ENCODE measurements around the gene PDCD1LG2.
"Not testable (repeated sequence)": the region's sequence is repeated elsewhere in the genome, so short reads cannot be mapped to it uniquely, and the experiment has no call there.

The PDCD1LG2 gene

DNA sequence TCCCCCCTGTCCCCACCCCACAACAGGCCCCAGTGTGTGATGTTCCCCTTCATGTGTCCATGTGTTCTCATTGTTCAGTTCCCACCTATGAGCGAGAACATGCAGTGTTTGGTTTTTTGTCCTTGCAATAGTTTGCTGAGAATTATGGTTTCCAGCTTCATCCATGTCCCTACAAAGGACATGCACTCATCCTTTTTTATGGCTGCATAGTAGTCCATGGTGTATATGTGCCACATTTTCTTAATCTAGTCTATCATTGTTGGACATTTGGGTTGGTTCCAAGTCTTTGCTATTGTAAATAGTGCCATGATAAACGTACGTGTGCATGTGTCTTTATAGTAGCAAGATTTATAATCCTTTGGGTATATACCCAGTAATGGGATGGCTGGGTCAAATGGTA, 15.6 kb upstream of the PDCD1LG2 start:
- not testable (repeated sequence) for DNase-seq

GRCh38 chr9:5499157-5499556, 11.2 kb upstream of the PDCD1LG2 start:
- no peak for DNase-seq

DNA sequence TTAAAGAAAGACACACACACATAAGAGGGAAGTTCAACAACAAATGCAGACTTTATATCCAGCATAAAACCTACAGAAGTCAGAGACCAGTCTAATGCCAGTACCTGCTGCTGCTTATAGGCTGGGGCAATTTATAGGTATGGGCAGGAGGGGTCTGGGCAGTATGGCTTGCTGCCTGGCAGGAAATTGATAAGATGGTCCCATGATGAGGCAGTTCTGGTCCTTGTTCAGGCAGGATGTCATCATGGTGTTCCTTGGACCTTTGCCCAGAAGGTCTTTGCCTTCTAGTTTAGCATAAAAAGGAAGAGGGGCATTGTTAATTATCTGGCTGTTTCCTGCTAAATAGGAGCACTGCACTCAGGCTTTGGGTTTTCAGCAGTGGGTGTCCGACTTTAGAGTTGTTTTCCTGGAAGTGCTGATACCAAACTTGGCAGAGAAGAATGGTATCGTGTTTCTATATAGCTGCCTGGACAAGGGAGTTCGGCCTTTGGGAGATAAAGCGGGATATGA, 10.4 kb upstream of the PDCD1LG2 start:
- no peak for DNase-seq

- DNase-seq, result no peak
These were observed 9.7 kb upstream of the PDCD1LG2 start for GRCh38 chr9:5500441-5501235.

GRCh38 chr9:5502553-5502952, 7.8 kb upstream of the PDCD1LG2 start:
- DNase-seq, result no peak

GRCh38 chr9:5509573-5509972, 758 bp upstream of the PDCD1LG2 start:
- no peak for DNase-seq

GRCh38 chr9:5510989-5511388, 658 bp downstream of the PDCD1LG2 start:
- no peak for DNase-seq

DNA sequence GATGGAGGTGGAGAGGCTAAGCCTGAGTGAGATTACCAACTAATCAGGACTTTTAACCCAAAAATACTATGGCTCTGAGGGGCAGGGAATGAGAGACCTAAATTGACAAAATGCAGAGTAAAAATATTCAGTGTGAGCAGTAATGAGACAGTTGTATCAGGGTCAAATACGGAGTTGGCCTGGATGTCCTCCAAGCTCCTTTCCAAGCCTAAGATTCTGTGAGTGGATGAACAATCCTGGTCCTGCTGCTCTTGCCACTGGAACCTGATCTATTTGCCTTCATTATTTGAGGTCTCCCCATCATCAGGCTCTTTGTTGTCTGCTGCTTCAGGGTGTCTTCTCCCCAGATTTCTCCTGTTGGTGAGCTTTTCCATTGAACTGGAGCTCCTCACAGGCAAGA, 1.1 kb downstream of the PDCD1LG2 start:
- no peak for DNase-seq

DNA sequence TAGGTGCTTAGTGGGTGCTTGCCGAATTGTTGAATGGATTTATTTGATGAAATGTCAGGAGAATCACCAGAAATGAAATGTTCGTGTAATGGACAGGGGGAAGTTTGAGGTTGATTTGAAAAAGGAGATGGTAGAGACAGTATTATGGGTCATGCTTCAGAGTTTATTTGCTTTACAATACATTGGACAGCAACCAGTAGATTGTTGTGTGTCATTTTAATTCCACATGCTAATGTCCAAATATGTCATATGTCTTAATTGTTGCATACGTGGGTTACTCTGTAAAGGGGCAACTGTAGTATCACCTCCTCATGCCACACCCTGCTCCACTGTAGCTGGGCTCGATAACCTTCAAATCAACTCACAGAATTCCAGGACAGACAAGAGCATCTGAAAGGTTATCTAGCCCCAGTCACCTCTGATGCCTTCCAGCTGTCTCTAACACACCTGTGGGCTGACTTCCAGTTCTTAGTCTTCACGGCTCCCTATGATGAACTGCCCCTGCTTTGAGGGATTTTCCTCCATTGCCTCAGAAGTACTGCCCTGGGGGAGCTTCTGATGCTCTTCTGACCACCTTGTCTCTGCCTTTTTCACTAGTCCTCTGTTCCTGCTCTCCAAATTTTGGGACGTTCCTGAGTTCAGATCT, 1.7 kb downstream of the PDCD1LG2 start:
- no peak for DNase-seq

- no peak for DNase-seq
These were observed 2.5 kb downstream of the PDCD1LG2 start for GRCh38 chr9:5512658-5513452.

DNA sequence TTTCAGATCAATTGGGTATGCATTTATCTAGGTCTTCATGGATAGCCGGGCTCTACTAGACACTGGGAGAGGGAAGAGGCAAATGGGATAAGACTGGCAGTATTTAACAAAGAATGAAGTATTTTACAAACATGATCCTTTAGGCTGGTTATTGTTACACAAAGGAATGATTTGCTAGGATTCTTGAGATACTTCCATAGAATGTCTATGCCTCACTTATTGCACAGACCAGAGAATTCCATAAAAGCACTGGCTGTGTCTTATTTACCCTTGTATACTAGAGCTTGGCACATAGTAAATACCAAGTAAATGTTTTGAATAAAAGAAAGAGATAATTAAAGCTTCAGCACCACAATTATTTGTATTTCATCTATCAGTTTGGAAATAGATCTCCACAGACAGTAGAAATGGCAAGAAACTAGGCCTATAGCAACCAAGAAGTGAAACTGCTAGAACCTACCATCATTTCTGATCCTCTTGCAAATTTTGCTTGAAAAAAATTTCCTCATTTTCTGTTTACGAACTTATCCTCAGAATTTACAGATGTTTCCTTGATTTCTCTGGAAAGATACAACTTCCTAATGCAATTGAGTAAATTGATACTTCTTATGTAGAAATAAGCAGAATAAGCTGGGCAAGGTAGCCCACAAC, 3.8 kb downstream of the PDCD1LG2 start:
- DNase-seq, result no peak

DNA sequence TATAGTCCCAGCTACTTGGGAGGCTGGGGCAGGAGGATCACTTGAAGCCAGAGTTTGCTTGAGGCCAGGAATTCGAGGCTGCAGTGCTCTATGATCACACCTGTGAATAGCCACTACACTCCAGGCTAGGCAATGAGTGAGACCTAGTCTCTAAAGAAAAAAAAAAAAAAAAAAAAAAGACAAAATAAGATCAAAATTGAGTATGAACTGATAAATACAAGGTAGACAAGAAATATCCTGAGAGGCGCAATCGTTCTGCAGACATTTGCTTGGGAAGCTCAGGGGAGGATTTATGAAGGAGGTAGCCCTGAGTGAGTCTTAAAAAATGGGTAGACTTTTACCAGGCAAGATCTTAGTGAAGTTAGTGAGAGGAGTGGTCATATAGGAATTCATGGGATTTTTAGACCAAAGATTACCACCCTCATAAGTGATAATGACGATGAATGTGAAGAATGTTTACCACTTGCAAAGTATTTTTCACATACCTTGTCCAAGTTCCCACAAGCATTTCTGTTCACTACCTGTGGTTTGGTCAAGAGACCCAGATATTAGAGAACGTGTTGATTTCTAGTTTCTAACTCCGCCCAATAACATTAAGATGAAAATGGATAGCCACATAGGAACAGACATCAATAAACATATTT, 4.4 kb downstream of the PDCD1LG2 start:
- no peak for DNase-seq

DNA sequence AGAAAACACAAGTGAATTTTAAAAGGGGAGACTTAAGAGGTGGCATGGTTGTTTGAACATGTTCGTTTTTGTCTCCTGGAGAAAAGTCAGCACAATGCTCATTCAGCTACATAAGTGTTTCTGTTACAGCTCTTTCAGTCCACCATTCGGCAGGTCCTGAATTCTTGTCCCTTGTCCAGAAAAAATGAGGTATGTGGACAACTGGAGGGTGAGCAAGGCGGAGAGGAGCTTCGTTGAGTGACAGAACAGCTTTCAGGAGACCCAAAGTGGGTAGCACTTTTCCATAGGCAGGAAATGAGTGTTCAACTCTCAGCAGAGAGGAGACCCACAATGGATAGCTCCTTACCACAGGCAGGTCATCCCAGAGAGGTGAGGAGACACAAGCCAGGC, 4.9 kb downstream of the PDCD1LG2 start:
- no peak for DNase-seq

- no peak for DNase-seq
These were observed 6.3 kb downstream of the PDCD1LG2 start for GRCh38 chr9:5516453-5517220.

GRCh38 chr9:5518171-5518936, 8.0 kb downstream of the PDCD1LG2 start:
- no peak for DNase-seq

DNA sequence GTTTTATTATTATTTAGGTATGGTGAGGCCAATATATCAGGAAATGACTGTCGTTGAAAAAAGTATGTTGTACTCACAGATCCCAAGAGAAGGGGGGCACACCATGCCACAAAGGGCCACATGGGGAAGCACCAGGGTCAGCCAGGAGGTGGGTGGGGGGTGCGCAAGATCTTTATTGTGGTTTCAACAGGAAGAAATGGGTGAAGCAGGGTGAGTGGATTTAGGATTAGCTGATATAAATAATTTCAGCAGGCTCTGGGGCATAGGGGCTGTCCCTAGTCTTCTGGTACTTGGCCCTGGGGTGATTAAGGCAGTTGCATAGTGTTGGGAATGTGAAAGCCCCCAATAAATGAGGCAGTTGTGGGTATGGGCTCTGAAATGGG, 8.6 kb downstream of the PDCD1LG2 start:
- no peak for DNase-seq

DNA sequence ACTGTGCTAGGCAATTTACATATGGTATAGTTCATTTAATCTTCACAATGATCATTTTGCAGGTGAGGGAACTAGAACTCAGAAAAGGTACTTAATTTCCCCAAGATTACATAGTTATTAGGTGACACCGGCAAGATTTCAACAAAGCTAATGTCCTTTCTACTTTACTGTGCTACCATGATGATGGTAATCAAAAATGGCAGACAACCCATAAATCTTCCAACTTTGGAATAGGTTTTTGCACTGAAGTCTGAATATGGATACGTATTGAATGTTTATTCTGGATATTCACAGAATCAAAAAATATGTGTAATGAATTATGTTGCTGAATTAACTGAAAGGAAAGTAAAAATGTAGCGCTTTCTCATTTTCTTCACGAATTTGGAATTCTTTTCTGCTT, 13.8 kb downstream of the PDCD1LG2 start:
- no peak for DNase-seq

DNA sequence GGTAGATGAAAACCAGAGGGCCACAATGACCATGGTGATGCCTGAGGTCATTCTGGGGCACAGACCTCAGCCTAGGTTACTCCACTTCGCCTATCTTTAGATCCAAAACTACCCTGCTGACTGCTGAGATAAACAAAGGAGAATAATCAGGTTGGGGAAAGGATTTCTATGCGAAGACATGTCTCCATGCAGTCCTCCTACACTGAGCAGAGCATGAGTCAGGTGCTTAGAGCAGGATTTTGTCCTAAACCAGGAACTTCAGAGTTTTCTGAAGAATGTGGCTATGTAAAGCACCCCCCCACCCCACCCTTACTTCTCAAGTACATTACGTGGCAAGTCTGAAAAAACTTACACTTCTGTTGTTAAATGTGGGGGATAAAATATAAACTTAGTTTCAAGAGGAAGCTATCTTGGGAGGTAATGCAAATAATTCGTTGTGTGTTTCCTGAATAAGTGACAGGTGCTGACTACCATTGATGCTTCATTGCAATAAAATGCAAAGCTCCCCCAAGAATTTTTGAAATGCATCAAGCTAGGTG, 19.4 kb downstream of the PDCD1LG2 start:
- DNase-seq, result no peak

DNA sequence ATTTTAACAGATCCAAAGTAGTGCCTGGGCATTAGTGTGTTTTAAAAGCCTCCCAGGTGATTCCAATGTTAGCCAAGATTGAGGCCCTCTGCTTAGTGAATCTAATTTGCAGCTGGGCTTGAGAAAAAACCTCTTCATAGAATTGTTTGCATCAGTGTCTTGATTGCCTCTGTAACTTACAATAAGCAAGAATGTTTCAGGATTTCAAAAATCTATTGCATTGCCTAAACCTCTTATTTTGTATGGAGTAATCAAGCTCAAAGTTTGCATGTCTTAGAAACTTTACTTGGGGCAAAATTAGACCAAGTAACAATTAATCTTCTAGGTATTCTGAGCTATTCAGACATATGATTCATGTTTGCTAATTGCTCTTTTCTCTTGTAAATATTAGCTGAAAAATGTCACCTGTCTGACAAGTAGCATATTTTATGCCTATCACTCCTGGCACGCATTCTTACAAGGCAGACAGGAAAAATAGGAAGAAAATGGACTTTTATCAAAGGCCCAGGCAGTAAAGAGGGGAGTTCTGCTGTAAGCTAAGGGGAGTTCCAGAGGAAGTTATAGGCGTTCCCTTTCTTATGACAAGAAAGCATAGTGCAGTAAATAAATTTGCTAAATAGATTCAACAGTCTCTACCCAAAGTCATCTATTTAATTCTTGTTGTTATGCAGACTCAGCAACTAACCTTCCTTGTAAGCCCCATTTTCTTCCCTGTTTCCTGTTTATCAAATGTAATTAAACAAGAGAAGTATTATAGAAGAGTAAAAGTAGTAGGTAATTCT, 21.0 kb downstream of the PDCD1LG2 start:
- DNase-seq, result no peak

- DNase-seq, result no peak
These were observed 22.0 kb downstream of the PDCD1LG2 start for GRCh38 chr9:5532306-5532705.
